ENCODE results near the gene CDKL2.

Gene CDKL2

GRCh38 chr4:75637176-75637575 is 6.8 kb upstream of the CDKL2 start:
- no peak overlapping the region for H3K4ac ChIP-seq (ENCODE audit: low read length)
- H2AK5ac ChIP-seq (ENCODE audit: low read depth, low read length), result no peak overlapping the region
- H3K27me3 ChIP-seq (ENCODE audit: control insufficient read depth in 3 of 3, insufficient read depth in 3 of 3, low read depth in 1 of 3, low read length in 3 of 3), result no peaks in the 10 kb centered on the region
- no peaks in the 10 kb centered on the region for H3K4me1 ChIP-seq (ENCODE audit: control insufficient read depth in 2 of 2, insufficient read depth in 1 of 2, low read depth in 1 of 2, low read length in 2 of 2)
- no peak overlapping the region for H3K4me2 ChIP-seq (ENCODE audit: insufficient read depth, low read length, poor library complexity, severe bottlenecking)
- no peak overlapping the region for H3K27ac ChIP-seq (replicated peaks; ENCODE audit: low read length)
- no peaks in the 10 kb centered on the region for H3K79me1 ChIP-seq (ENCODE audit: low read depth, low read length)
- H3K14ac ChIP-seq (ENCODE audit: low read length), result no peak overlapping the region
- no peak overlapping the region for H4K8ac ChIP-seq (ENCODE audit: low read depth, low read length)
- H3K23ac ChIP-seq (ENCODE audit: low read depth, low read length, poor library complexity), result no peak overlapping the region
- H3K4me3 ChIP-seq (ENCODE audit: low read length in 2 of 2), result no peak overlapping the region
- no peak overlapping the region for H2BK15ac ChIP-seq (ENCODE audit: low read length)
- no peaks in the 10 kb centered on the region for H3K9me3 ChIP-seq (replicated peaks in 1 of 2; ENCODE audit: control insufficient read depth in 2 of 2, insufficient read depth in 1 of 2, low read depth in 1 of 2, low read length in 2 of 2)
- no peak overlapping the region for H2BK12ac ChIP-seq (ENCODE audit: low read length)
- no peak overlapping the region for H4K91ac ChIP-seq (ENCODE audit: low read depth, low read length, poor library complexity)
- peaks cover 3 to 22% of the 10 kb centered on the region in 2 donors for H3K36me3 ChIP-seq (replicated peaks in 1 of 2; ENCODE audit: control insufficient read depth in 2 of 2, insufficient read depth in 2 of 2, low read length in 2 of 2)
- H2BK5ac ChIP-seq (ENCODE audit: low read length), result no peak overlapping the region
- no peak overlapping the region for H2AFZ ChIP-seq (ENCODE audit: low read length)
- no peak overlapping the region for H3K18ac ChIP-seq (ENCODE audit: low read length)
- WGBS, 2 donors (ENCODE audit: extremely low coverage in 2 of 2, insufficient read length in 2 of 2, insufficient replicate concordance in 1 of 2), result no CpG with 5 or more reads among the region's 1 CpG
- H3K9ac ChIP-seq (ENCODE audit: low read depth, low read length, poor library complexity), result no peak overlapping the region
- DNase-seq (ENCODE audit: low spot score), result no peak
- no peak overlapping the region for H2BK120ac ChIP-seq (ENCODE audit: low read depth, low read length)

- no peaks in the 10 kb centered on the region for H3K27me3 ChIP-seq (ENCODE audit: control insufficient read depth in 3 of 3, insufficient read depth in 3 of 3, low read depth in 1 of 3, low read length in 3 of 3)
- no peak overlapping the region for H2BK5ac ChIP-seq (ENCODE audit: low read length)
- H3K23ac ChIP-seq (ENCODE audit: low read depth, low read length, poor library complexity), result no peak overlapping the region
- peaks cover 3% of the 10 kb centered on the region in 2 donors for H3K4me1 ChIP-seq (ENCODE audit: control insufficient read depth in 2 of 2, insufficient read depth in 1 of 2, low read depth in 1 of 2, low read length in 2 of 2)
- no peak overlapping the region for H2AK5ac ChIP-seq (ENCODE audit: low read depth, low read length)
- no peak for DNase-seq (ENCODE audit: low spot score)
- H2BK120ac ChIP-seq (ENCODE audit: low read depth, low read length), result no peak overlapping the region
- no peak overlapping the region for H3K4ac ChIP-seq (ENCODE audit: low read length)
- H3K9ac ChIP-seq (ENCODE audit: low read depth, low read length, poor library complexity), result no peak overlapping the region
- no peak overlapping the region for H2BK12ac ChIP-seq (ENCODE audit: low read length)
- H3K9me3 ChIP-seq (replicated peaks in 1 of 2; ENCODE audit: control insufficient read depth in 2 of 2, insufficient read depth in 1 of 2, low read depth in 1 of 2, low read length in 2 of 2), result no peaks in the 10 kb centered on the region
- no peak overlapping the region for H4K8ac ChIP-seq (ENCODE audit: low read depth, low read length)
- H3K18ac ChIP-seq (ENCODE audit: low read length), result no peak overlapping the region
- no peak overlapping the region for H2BK15ac ChIP-seq (ENCODE audit: low read length)
- no peak overlapping the region for H4K91ac ChIP-seq (ENCODE audit: low read depth, low read length, poor library complexity)
- no peaks in the 10 kb centered on the region for H3K79me1 ChIP-seq (ENCODE audit: low read depth, low read length)
- H3K14ac ChIP-seq (ENCODE audit: low read length), result no peak overlapping the region
- H3K4me3 ChIP-seq (ENCODE audit: low read length in 2 of 2), result no peak overlapping the region
- WGBS, 2 donors (ENCODE audit: extremely low coverage in 2 of 2, insufficient read length in 2 of 2, insufficient replicate concordance in 1 of 2), result no CpG with 5 or more reads among the region's 2 CpGs
- H3K27ac ChIP-seq (replicated peaks; ENCODE audit: low read length), result no peak overlapping the region
- H3K4me2 ChIP-seq (ENCODE audit: insufficient read depth, low read length, poor library complexity, severe bottlenecking), result no peak overlapping the region
- peaks cover 0 to 3% of the 10 kb centered on the region in 2 donors for H3K36me3 ChIP-seq (replicated peaks in 1 of 2; ENCODE audit: control insufficient read depth in 2 of 2, insufficient read depth in 2 of 2, low read length in 2 of 2)
- H2AFZ ChIP-seq (ENCODE audit: low read length), result no peak overlapping the region
These were observed 4.6 kb upstream of the CDKL2 start for GRCh38 chr4:75634951-75635350.

GRCh38 chr4:75634281-75634680 is 4.0 kb upstream of the CDKL2 start:
- H3K14ac ChIP-seq (ENCODE audit: low read length), result no peak overlapping the region

GRCh38 chr4:75633846-75634245 is 3.5 kb upstream of the CDKL2 start:
- H3K9me3 ChIP-seq (replicated peaks in 1 of 2; ENCODE audit: control insufficient read depth in 2 of 2, insufficient read depth in 1 of 2, low read depth in 1 of 2, low read length in 2 of 2), result no peaks in the 10 kb centered on the region
- WGBS, 2 donors (ENCODE audit: extremely low coverage in 2 of 2, insufficient read length in 2 of 2, insufficient replicate concordance in 1 of 2), result no CpG with 5 or more reads among the region's 2 CpGs
- H2AFZ ChIP-seq (ENCODE audit: low read length), result no peak overlapping the region
- H3K36me3 ChIP-seq (replicated peaks in 1 of 2; ENCODE audit: control insufficient read depth in 2 of 2, insufficient read depth in 2 of 2, low read length in 2 of 2), result no peaks in the 10 kb centered on the region
- no peak overlapping the region for H3K4me3 ChIP-seq (ENCODE audit: low read length in 2 of 2)
- no peaks in the 10 kb centered on the region for H3K27me3 ChIP-seq (ENCODE audit: control insufficient read depth in 3 of 3, insufficient read depth in 3 of 3, low read depth in 1 of 3, low read length in 3 of 3)
- H2BK12ac ChIP-seq (ENCODE audit: low read length), result no peak overlapping the region
- no peak overlapping the region for H4K8ac ChIP-seq (ENCODE audit: low read depth, low read length)
- H3K79me1 ChIP-seq (ENCODE audit: low read depth, low read length), result no peaks in the 10 kb centered on the region
- no peak overlapping the region for H3K23ac ChIP-seq (ENCODE audit: low read depth, low read length, poor library complexity)
- no peak overlapping the region for H3K18ac ChIP-seq (ENCODE audit: low read length)
- H2BK15ac ChIP-seq (ENCODE audit: low read length), result no peak overlapping the region
- no peak overlapping the region for H3K4ac ChIP-seq (ENCODE audit: low read length)
- no peak overlapping the region for H4K91ac ChIP-seq (ENCODE audit: low read depth, low read length, poor library complexity)
- no peak for DNase-seq (ENCODE audit: low spot score)
- H3K4me1 ChIP-seq (ENCODE audit: control insufficient read depth in 2 of 2, insufficient read depth in 1 of 2, low read depth in 1 of 2, low read length in 2 of 2), result peaks cover 3% of the 10 kb centered on the region in 2 donors
- no peak overlapping the region for H2BK5ac ChIP-seq (ENCODE audit: low read length)
- no peak overlapping the region for H3K4me2 ChIP-seq (ENCODE audit: insufficient read depth, low read length, poor library complexity, severe bottlenecking)
- H3K14ac ChIP-seq (ENCODE audit: low read length), result no peak overlapping the region
- no peak overlapping the region for H2AK5ac ChIP-seq (ENCODE audit: low read depth, low read length)
- H3K9ac ChIP-seq (ENCODE audit: low read depth, low read length, poor library complexity), result no peak overlapping the region
- H3K27ac ChIP-seq (replicated peaks; ENCODE audit: low read length), result no peak overlapping the region
- no peak overlapping the region for H2BK120ac ChIP-seq (ENCODE audit: low read depth, low read length)

More at GRCh38 chr4:75634281-75634680, 4.0 kb upstream of the CDKL2 start:
- Histone ChIP-seq H2BK120ac (ENCODE audit: low read depth, low read length) (no peak overlapping the region), H3K4me2 (ENCODE audit: insufficient read depth, low read length, poor library complexity, severe bottlenecking) (no peak overlapping the region), H3K4me3 (ENCODE audit: low read length in 2 of 2) (no peak overlapping the region), H2AK5ac (ENCODE audit: low read depth, low read length) (no peak overlapping the region), H3K23ac (ENCODE audit: low read depth, low read length, poor library complexity) (no peak overlapping the region), H2BK5ac (ENCODE audit: low read length) (no peak overlapping the region), H3K18ac (ENCODE audit: low read length) (no peak overlapping the region), H3K4me1 (ENCODE audit: control insufficient read depth in 2 of 2, insufficient read depth in 1 of 2, low read depth in 1 of 2, low read length in 2 of 2) (peaks cover 3% of the 10 kb centered on the region in 2 donors), H4K91ac (ENCODE audit: low read depth, low read length, poor library complexity) (no peak overlapping the region), H3K4ac (ENCODE audit: low read length) (no peak overlapping the region), H4K8ac (ENCODE audit: low read depth, low read length) (no peak overlapping the region), H3K36me3 (replicated peaks in 1 of 2; ENCODE audit: control insufficient read depth in 2 of 2, insufficient read depth in 2 of 2, low read length in 2 of 2) (no peaks in the 10 kb centered on the region), H2BK15ac (ENCODE audit: low read length) (no peak overlapping the region), H3K27me3 (ENCODE audit: control insufficient read depth in 3 of 3, insufficient read depth in 3 of 3, low read depth in 1 of 3, low read length in 3 of 3) (no peaks in the 10 kb centered on the region), H2AFZ (ENCODE audit: low read length) (no peak overlapping the region), H3K9ac (ENCODE audit: low read depth, low read length, poor library complexity) (no peak overlapping the region), H2BK12ac (ENCODE audit: low read length) (no peak overlapping the region), H3K9me3 (replicated peaks in 1 of 2; ENCODE audit: control insufficient read depth in 2 of 2, insufficient read depth in 1 of 2, low read depth in 1 of 2, low read length in 2 of 2) (no peaks in the 10 kb centered on the region), H3K27ac (replicated peaks; ENCODE audit: low read length) (no peak overlapping the region), H3K79me1 (ENCODE audit: low read depth, low read length) (no peaks in the 10 kb centered on the region)
- DNase-seq (ENCODE audit: low spot score), result no peak
- no CpG with 5 or more reads among the region's 3 CpGs for WGBS, 2 donors (ENCODE audit: extremely low coverage in 2 of 2, insufficient read length in 2 of 2, insufficient replicate concordance in 1 of 2)

Measured in neuronal stem cell (in vitro differentiated cells).